Prostate gland (tissue), 2 donors: ENCODE measurements around the gene CNTRL.

Experiments
- CTCF ChIP-seq, 4 experiments: fragments of 200-600 bp in 2 of 4; fragments of 450-650 bp in 2 of 4; sonication (generic) in 2 of 4; IDR thresholded peaks; 1 replicate in 3 of 4; 2 replicates in 1 of 4; pipeline ENCODE4 v1.5.1; 2016 to 2019; ENCODE audit warnings: antibody characterized with exemption in 4 of 4, mild to moderate bottlenecking in 2 of 4, moderate library complexity in 2 of 4
- POLR2A ChIP-seq: fragments of 450-650 bp; IDR thresholded peaks from one replicate; pipeline ENCODE4 v1.6.1; 2016; ENCODE audit warnings: antibody characterized with exemption, mild to moderate bottlenecking
- POLR2AphosphoS5 ChIP-seq: sonication (generic); formaldehyde crosslinking; IDR thresholded peaks from one replicate; pipeline ENCODE4 v1.6.1; 2017; ENCODE audit warnings: antibody characterized with exemption

- TF ChIP-seq POLR2A: no peak
- TF ChIP-seq CTCF (IDR thresholded peaks at IDR 0.05): no peak
- TF ChIP-seq POLR2AphosphoS5: no peak
Observed at GRCh38 chr9:121192518-121192917, 117.8 kb downstream of the CNTRL start.
